Left colon (tissue), 2 donors: Measurements from ENCODE around the gene HAUS7. TPM values are rescaled to one million over a fixed set of nuclear protein-coding genes. Genes with fewer than 3 reads are reported as not detected.
A peak's percentile ranks its signal among the peaks of the same experiment; 100 is the strongest.

ENCODE experiments used
- ATAC-seq: fragments of 200-7000 bp; cut with Tn5 transposase; one replicate; pipeline ENCODE4 v1.9.1; 2020; ENCODE audit warnings: mild to moderate bottlenecking, moderate library complexity
- DNase-seq, 2 donors: peaks; one replicate each; pipeline ENCODE4 v3.0.0-alpha.2; 2020
- intact Hi-C, 2 donors: fragments of 100-400 bp; cut with DNase I in 1 of 2; cut with micrococcal nuclease in 1 of 2; formaldehyde crosslinking; loops; one replicate each; pipeline versions ENCODE4 v1.11.2 to v1.14.0; 2022; cut with DNase I, micrococcal nuclease
- total RNA-seq, 2 donors: library from RNA; stranded (reverse); fragmentation: NEBNext Ultra II Directional; extraction: Animal tissue kit (Norgen Biotek cat#: 25700); gene quantifications; one replicate each; pipeline ENCODE4 v1.2.1, GENCODE V29; 2021
- donor health status: DM: no; HTN: no; CAD: no.
- donor health status: DM: yes; HTN: yes; CAD: no.

Gene HAUS7
- total RNA-seq, 2 donors from 2014 or later = 13.0 to 19.0 TPM

GRCh38 chrX:153485396-153486080 is 15.2 kb upstream of the HAUS7 start:
- intact Hi-C loops = no loop called here
- ATAC-seq (no peak), DNase-seq (no peak)

GRCh38 chrX:153482376-153483015 is 12.1 kb upstream of the HAUS7 start:
- ATAC-seq = no peak
- intact Hi-C loops = no loop called here
- DNase-seq = no peak

GRCh38 chrX:153481043-153481442 is 10.7 kb upstream of the HAUS7 start:
- no peak for DNase-seq
- no peak for ATAC-seq
- intact Hi-C loops = no loop called here

- DNase-seq (no peak), ATAC-seq (no peak)
- intact Hi-C loops = no loop called here
Observed at GRCh38 chrX:153478746-153479145, 8.4 kb upstream of the HAUS7 start.

- intact Hi-C loops = no loop called here
- ATAC-seq (no peak), DNase-seq (no peak)
Observed at GRCh38 chrX:153477901-153478300, 7.5 kb upstream of the HAUS7 start.

GRCh38 chrX:153477364-153477857 is 7.0 kb upstream of the HAUS7 start:
- ATAC-seq (no peak), DNase-seq (no peak)
- intact Hi-C loops = no loop called here

- intact Hi-C loops = no loop called here
- ATAC-seq (no peak), DNase-seq (no peak)
Observed at GRCh38 chrX:153476666-153477363, 6.4 kb upstream of the HAUS7 start.

- intact Hi-C loops = no loop called here
- DNase-seq (no peak), ATAC-seq (no peak)
Observed at GRCh38 chrX:153475751-153476281, 5.4 kb upstream of the HAUS7 start.

GRCh38 chrX:153475271-153475670 is 4.9 kb upstream of the HAUS7 start:
- ATAC-seq (no peak), DNase-seq (no peak)
- intact Hi-C loops = no loop called here

- intact Hi-C loops = no loop called here
Observed at GRCh38 chrX:153474718-153475117, 4.3 kb upstream of the HAUS7 start.

GRCh38 chrX:153474266-153474665 is 3.9 kb upstream of the HAUS7 start:
- no peak for DNase-seq
- intact Hi-C loops = no loop called here

More at GRCh38 chrX:153474718-153475117, 4.3 kb upstream of the HAUS7 start:
- DNase-seq = peak in 1 of 2 donors; percentile 41
- no peak for ATAC-seq

GRCh38 chrX:153473126-153473525 is 2.8 kb upstream of the HAUS7 start:
- no peak for DNase-seq
- ATAC-seq = no peak
- intact Hi-C loops = no loop called here

More at GRCh38 chrX:153474266-153474665, 3.9 kb upstream of the HAUS7 start:
- ATAC-seq = no peak

- DNase-seq (no peak), ATAC-seq (no peak)
- intact Hi-C loops = no loop called here
Observed at GRCh38 chrX:153471663-153472280, 1.4 kb upstream of the HAUS7 start.

GRCh38 chrX:153469811-153470410 is 465 bp downstream of the HAUS7 start:
- intact Hi-C loops = no loop called here
- DNase-seq = peak; percentile 23 to 37

GRCh38 chrX:153468008-153468580 is 2.3 kb downstream of the HAUS7 start:
- intact Hi-C loops = no loop called here
- ATAC-seq (no peak), DNase-seq (no peak)

More at GRCh38 chrX:153469811-153470410, 465 bp downstream of the HAUS7 start:
- peak; percentile 48 for ATAC-seq

- ATAC-seq (no peak), DNase-seq (no peak)
- intact Hi-C loops = no loop called here
Observed at GRCh38 chrX:153465691-153466380, 4.5 kb downstream of the HAUS7 start.

- intact Hi-C loops = no loop called here
- DNase-seq = no peak
- ATAC-seq = no peak
Observed at GRCh38 chrX:153464116-153464515, 6.3 kb downstream of the HAUS7 start.

- no peak for DNase-seq
- ATAC-seq = no peak
- intact Hi-C loops = no loop called here
Observed at GRCh38 chrX:153463556-153463955, 6.8 kb downstream of the HAUS7 start.
